Activated naive CD8-positive, alpha-beta T cell treated with anti-CD3 and anti-CD28 coated beads, Interleukin-2, amount 50 U/mL, for 24 hours (primary cell): ENCODE results near the gene BBOF1.
"Not testable (repeated sequence)": the region's sequence is repeated elsewhere in the genome, so short reads cannot be mapped to it uniquely, and the experiment has no call there.

ENCODE experiments used
- ATAC-seq: fragments of 150-1000 bp; cut with Tn5 transposase; one replicate; pipeline ENCODE4 v1.10.0; 2021
- DNase-seq: peaks from one replicate; pipeline ENCODE4 v3.0.0; 2021
- H3K27ac Mint-ChIP-seq: one replicate; pipeline ENCODE4 v1.8.0; 2021; ENCODE audit warnings: mild to moderate bottlenecking, mixed read lengths
- H3K27me3 Mint-ChIP-seq: one replicate; pipeline ENCODE4 v1.8.0; 2021; ENCODE audit warnings: mixed read lengths
- H3K36me3 Mint-ChIP-seq: one replicate; pipeline ENCODE4 v1.8.0; 2021; ENCODE audit warnings: low read depth, mixed read lengths
- H3K4me1 Mint-ChIP-seq: one replicate; pipeline ENCODE4 v1.8.0; 2021; ENCODE audit warnings: mixed read lengths
- H3K4me3 Mint-ChIP-seq: one replicate; pipeline ENCODE4 v1.8.0; 2021; ENCODE audit warnings: mild to moderate bottlenecking, moderate library complexity, mixed read lengths
- H3K9me3 Mint-ChIP-seq: one replicate; pipeline ENCODE4 v1.8.0; 2021; ENCODE audit warnings: mixed read lengths

Gene BBOF1

DNA sequence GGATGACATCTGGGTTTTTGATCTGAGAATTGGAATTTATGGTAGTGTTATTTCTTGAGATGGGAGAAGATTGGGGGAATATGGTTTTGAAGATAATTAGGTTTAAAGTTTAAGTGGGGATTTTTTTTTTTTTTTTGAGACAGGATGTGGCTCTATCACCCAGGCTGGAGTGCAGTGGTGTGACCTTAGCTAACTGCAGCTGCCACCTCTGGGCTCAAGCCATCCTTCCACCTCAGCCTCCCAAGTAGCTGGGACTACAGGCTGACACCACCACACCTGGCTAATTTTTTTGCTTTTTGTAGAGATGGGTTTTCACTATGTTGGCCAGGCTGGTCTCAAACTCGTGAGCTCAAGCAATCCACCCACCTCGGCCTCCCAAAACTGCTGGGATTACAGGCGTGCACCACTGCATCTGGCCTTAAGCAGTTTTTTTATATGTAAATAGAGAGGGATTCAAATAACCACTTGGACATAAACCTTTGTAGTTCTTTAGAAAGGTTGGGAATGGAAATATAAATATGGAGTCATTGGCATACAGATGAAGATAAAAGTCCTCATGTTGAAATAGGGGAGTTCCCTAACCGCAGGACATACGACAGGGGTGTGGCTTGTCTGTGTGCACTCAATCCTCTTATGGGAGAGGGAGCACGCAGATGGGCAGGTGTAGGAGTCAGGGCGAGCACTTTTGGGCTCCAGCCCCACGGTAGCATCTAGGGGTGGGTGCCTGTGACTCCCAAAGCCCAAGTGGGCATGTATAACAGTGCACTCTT, 70.3 kb downstream of the BBOF1 start:
- Mint-ChIP-seq H3K4me3 (no peak overlapping the region), H3K9me3 (no peaks in the 10 kb centered on the region), H3K27ac (peak overlapping the region; percentile 29), H3K4me1 (peaks cover 35% of the 10 kb centered on the region), H3K27me3 (no peaks in the 10 kb centered on the region), H3K36me3 (peaks cover 10% of the 10 kb centered on the region)
- DNase-seq (peak; percentile 9), ATAC-seq (no peak)

DNA sequence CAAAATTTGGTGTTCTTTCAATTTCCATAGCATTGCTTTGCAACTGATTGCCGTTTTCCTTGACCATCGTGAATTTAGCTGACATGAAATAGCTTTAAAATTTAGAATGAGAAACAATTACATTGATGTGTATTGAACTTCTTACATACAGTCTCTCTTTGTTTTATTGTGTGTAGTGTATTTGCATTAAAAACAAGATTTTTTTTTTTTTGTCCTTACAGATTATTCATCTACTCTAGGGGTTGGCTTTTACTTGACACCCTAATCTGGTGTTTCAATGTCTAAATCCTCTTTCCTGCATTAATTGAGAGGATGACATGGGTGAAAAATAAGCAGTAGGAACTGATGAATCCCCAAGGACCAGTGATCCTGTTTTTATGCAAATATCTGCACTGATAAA, 86.2 kb downstream of the BBOF1 start:
- H3K9me3 Mint-ChIP-seq = no peaks in the 10 kb centered on the region
- peaks cover 13% of the 10 kb centered on the region for H3K36me3 Mint-ChIP-seq
- no peak overlapping the region for H3K27ac Mint-ChIP-seq
- H3K27me3 Mint-ChIP-seq = no peaks in the 10 kb centered on the region
- H3K4me1 Mint-ChIP-seq = no peaks in the 10 kb centered on the region
- ATAC-seq (no peak), DNase-seq (no peak)
- H3K4me3 Mint-ChIP-seq = no peak overlapping the region

DNA sequence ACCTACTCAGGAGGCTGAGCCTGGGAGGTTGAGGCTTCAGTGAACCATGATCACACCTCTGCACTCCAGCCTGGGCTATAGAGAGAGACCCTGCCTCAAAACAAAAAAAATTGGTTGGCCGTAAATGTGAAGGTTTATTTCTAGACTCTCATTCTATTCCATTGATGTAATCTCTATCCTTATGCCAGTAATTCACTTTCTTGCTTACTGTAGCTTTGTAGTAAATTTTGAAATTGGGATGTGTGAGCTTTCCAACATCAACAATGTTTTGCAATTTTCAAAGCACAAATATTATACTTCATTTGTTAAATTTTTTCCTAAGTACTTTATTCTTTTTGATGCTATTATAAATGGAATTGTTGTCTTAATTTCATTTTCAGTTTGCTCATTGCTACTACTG, 90.2 kb downstream of the BBOF1 start:
- H3K27me3 Mint-ChIP-seq = no peaks in the 10 kb centered on the region
- no peak for ATAC-seq
- H3K4me3 Mint-ChIP-seq = no peak overlapping the region
- H3K9me3 Mint-ChIP-seq = no peaks in the 10 kb centered on the region
- H3K4me1 Mint-ChIP-seq = no peaks in the 10 kb centered on the region
- H3K27ac Mint-ChIP-seq = no peak overlapping the region
- peaks cover 9% of the 10 kb centered on the region for H3K36me3 Mint-ChIP-seq
- no peak for DNase-seq

DNA sequence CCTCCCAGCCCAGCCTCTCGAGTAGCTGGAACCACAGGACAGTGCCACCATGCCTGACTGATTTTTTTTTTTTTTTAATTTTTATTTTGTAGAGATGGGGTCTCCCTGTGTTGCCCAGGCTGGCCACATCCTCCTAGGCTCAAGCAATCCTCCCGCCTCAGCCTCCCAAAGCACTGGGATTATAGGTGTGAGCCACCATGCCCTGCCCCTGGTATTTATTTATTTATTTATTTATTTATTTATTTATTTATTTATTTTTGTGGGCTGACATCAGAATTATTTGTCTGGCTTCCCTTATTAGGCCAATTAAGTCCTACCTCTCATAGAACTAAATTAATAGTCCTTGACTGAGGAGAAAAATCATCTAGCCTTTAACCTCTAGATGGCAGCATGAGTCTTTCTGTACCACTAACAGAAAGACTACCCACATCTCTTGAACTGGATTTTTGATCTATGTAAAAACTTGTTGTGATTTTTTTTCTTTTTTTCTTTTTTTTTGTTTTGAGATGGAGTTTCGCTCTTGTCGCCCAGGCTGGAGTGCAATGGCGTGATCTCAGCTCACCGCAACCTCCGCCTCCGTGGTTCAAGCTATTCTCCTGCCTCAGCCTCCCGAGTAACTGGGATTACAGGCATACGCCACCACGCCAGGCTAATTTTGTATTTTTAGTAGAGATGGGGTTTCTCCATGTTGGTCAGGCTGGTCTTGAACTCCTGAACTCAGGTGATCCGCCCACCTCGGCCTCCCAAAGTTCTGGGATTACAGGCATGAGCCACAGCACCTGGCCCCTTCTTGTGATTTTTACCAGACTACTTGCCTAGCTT, 92.5 kb downstream of the BBOF1 start:
- H3K4me3 Mint-ChIP-seq, DNase-seq, H3K27ac Mint-ChIP-seq, H3K36me3 Mint-ChIP-seq, H3K27me3 Mint-ChIP-seq, H3K9me3 Mint-ChIP-seq, H3K4me1 Mint-ChIP-seq, ATAC-seq: not testable (repeated sequence)
